HG03558 (cell line): ENCODE results near the gene ANAPC15.

Source experiments
- ATAC-seq: cut with Tn5 transposase; IDR thresholded peaks from one replicate; pipeline ENCODE4 v1.9.1; 2021; ENCODE audit warnings: moderate number of reproducible peaks; ENCODE audit not compliant: unreplicated experiment; ENCODE audit errors: extremely low read depth

The ANAPC15 gene

DNA sequence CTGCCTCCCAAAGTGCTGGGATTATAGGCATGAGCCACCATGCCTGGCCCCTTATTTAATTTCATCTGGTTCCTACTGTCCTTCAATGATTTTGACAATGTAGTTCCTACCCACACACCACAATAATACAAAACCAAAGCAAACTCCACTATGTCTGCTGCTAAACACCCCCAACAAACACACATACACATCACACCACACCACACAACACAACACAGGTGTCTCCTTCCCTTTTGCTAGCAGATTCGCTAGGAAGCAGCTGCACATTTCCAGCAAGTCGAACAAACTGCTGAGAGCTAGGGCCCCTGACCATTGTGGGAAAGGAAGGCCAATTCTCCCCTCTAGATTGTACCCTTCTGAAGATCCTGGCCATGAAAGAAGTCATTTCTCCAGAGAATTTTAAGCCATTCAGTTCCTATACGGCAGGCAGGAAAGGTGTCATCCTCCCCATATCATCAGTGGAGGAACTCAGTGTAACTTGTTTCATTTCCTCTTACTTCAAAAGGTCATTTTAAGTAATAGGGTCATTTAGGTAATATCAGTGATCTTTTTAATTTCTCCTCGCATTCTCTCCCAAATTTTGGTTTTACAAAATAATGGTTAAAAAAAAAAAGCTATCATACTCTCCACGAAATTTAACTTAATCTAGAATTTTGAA, 50.6 kb downstream of the ANAPC15 start:
- ATAC-seq, result no peak
